SK-N-MC (cell line): Measurements from ENCODE around the gene FOXP1.

ENCODE experiments used
- EZH2 ChIP-seq: fragments of 200-600 bp; sonication (generic); IDR thresholded peaks from one replicate; pipeline ENCODE4 v1.6.1; 2017; ENCODE audit warnings: antibody characterized with exemption
- FOXP2 ChIP-seq: optimal IDR thresholded peaks from 2 replicates; pipeline ENCODE3; 2011; ENCODE audit warnings: mild to moderate bottlenecking, moderate library complexity; ENCODE audit not compliant: insufficient read depth; ENCODE audit errors: extremely low read length, control extremely low read depth
- POLR2AphosphoS5 ChIP-seq: IDR thresholded peaks from 2 replicates; pipeline ENCODE4 v1.6.1; 2012; ENCODE audit warnings: mild to moderate bottlenecking, low read depth, low read length, borderline replicate concordance

GRCh38 chr3:70905491-70905890, 678.0 kb downstream of the FOXP1 start:
- TF ChIP-seq EZH2 (no peak), POLR2AphosphoS5 (no peak), FOXP2 (no peak)
